CD4-positive, alpha-beta memory T cell (primary cell): ENCODE data around the gene F7. TPM values are rescaled to one million over a fixed set of nuclear protein-coding genes. Genes with fewer than 3 reads are reported as not detected.
A peak's percentile ranks its signal among the peaks of the same experiment; 100 is the strongest.

ENCODE experiments used
- CTCF ChIA-PET: fragments of 350-600 bp; sonication (Branson Sonifier 250); formaldehyde crosslinking; loops from one replicate; lab custom pipeline; 2021; ENCODE audit warnings: inconsistent platforms; ENCODE audit not compliant: partially characterized antibody; lab: Charles Lee
- POLR2A ChIA-PET: fragments of 350-600 bp; sonication (Branson Sonifier 250); formaldehyde crosslinking; loops from one replicate; lab custom pipeline; 2021; ENCODE audit not compliant: partially characterized antibody; lab: Charles Lee
- DNase-seq, 5 donors: peaks; one replicate each; pipeline versions ENCODE4 v3.0.0 to v3.0.0-alpha.2; 2020 to 2022; ENCODE audit warnings: mixed read lengths in 1 of 5
- H3K27ac ChIP-seq: one replicate; pipeline ENCODE4 v1.7.0; 2013; ENCODE audit warnings: low read depth, low read length
- H3K27me3 ChIP-seq: 2 replicates; pipeline ENCODE4 v1.7.0; 2013; ENCODE audit warnings: mild to moderate bottlenecking, low read length, moderate library complexity; ENCODE audit not compliant: insufficient read depth
- H3K36me3 ChIP-seq: 2 replicates; pipeline ENCODE4 v1.7.0; 2013; ENCODE audit warnings: mild to moderate bottlenecking, low read length, moderate library complexity; ENCODE audit not compliant: insufficient read depth
- H3K4me1 ChIP-seq: 2 replicates; pipeline ENCODE4 v1.7.0; 2013; ENCODE audit warnings: mild to moderate bottlenecking, low read length, moderate library complexity; ENCODE audit not compliant: insufficient read depth
- H3K4me3 ChIP-seq, 2 donors: one replicate each; pipeline ENCODE4 v1.7.0; 2013; ENCODE audit warnings: low read length in 2 of 2, mild to moderate bottlenecking in 1 of 2
- H3K9me3 ChIP-seq, 2 donors: one replicate each; pipeline ENCODE4 v1.7.0; 2013; ENCODE audit warnings: low read length in 2 of 2, control low read depth in 1 of 2; ENCODE audit not compliant: control insufficient read depth in 1 of 2
- H3K27ac Mint-ChIP-seq, 7 donors: one replicate each; pipeline ENCODE4 v1.8.0; 2020 to 2021; ENCODE audit warnings: mixed read lengths in 7 of 7, mild to moderate bottlenecking in 6 of 7, inconsistent platforms in 3 of 7, moderate library complexity in 3 of 7
- H3K27me3 Mint-ChIP-seq, 2 donors: one replicate each; pipeline ENCODE4 v1.8.0; 2020 to 2021; ENCODE audit warnings: mixed read lengths in 2 of 2
- H3K36me3 Mint-ChIP-seq, 2 donors: one replicate each; pipeline ENCODE4 v1.8.0; 2020 to 2021; ENCODE audit warnings: mixed read lengths in 2 of 2, inconsistent platforms in 1 of 2, mild to moderate bottlenecking in 1 of 2
- H3K4me1 Mint-ChIP-seq, 4 donors: one replicate each; pipeline ENCODE4 v1.8.0; 2020 to 2021; ENCODE audit warnings: mixed read lengths in 4 of 4, mild to moderate bottlenecking in 1 of 4
- H3K4me3 Mint-ChIP-seq, 8 donors: one replicate each; pipeline ENCODE4 v1.8.0; 2020 to 2021; ENCODE audit warnings: mixed read lengths in 8 of 8, mild to moderate bottlenecking in 7 of 8, moderate library complexity in 6 of 8, inconsistent platforms in 3 of 8
- H3K9me3 Mint-ChIP-seq, 8 donors: one replicate each; pipeline ENCODE4 v1.8.0; 2020 to 2021; ENCODE audit warnings: mixed read lengths in 8 of 8, mild to moderate bottlenecking in 5 of 8, inconsistent platforms in 3 of 8, moderate library complexity in 1 of 8
- intact Hi-C: fragments of 100-400 bp; cut with micrococcal nuclease; formaldehyde crosslinking; loops from one replicate; pipeline ENCODE4 v1.15.1; 2023
- polyA plus RNA-seq, 2 donors: library from polyadenylated mRNA; unstranded; fragments of 300-500 nt; fragmentation: Illumina TruSeq; gene quantifications; one replicate each; pipeline ENCODE4 v1.2.3, GENCODE V29; 2021
- total RNA-seq, 2 experiments: library from RNA; stranded (reverse); gene quantifications; one replicate each; pipeline ENCODE4 v1.2.3, GENCODE V29; 2021

The F7 gene
- total and polyA plus RNA-seq, 4 experiments from 2014 or later: not detected

DNA sequence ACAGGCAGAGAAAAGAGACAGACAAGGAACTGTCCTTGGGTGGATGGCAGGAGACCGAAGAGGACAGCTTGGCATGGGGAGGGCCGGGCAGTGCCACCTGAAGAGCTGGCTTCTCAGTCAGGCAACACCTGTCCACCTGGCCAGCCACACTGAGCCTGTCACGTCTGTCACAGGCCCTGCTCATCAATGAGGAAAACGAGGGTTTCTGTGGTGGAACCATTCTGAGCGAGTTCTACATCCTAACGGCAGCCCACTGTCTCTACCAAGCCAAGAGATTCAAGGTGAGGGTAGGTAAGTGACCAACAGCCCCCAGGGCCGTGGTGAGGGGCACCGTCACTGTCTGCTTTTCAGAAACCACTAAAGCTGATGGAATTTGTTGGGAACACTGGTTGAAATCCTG is 41.6 kb downstream of the F7 start:
- Mint-ChIP-seq H3K27me3 (no peaks in the 10 kb centered on the region), H3K27ac (no peak overlapping the region), H3K4me3 (no peak overlapping the region), H3K4me1 (peaks cover under 1 to 4% (median 2%) of the 10 kb centered on the region in 4 donors), H3K36me3 (no peaks in the 10 kb centered on the region), H3K9me3 (peaks cover 0 to 4% (median 0%) of the 10 kb centered on the region in 8 donors)
- CTCF ChIA-PET: no interaction called here
- POLR2A ChIA-PET: no interaction called here
- Histone ChIP-seq H3K4me3 (no peak overlapping the region), H3K27me3 (no peaks in the 10 kb centered on the region), H3K27ac (no peak overlapping the region), H3K4me1 (peaks cover 5% of the 10 kb centered on the region), H3K9me3 (no peaks in the 10 kb centered on the region), H3K36me3 (no peaks in the 10 kb centered on the region)
- intact Hi-C loops: no loop called here
- DNase-seq: no peak

DNA sequence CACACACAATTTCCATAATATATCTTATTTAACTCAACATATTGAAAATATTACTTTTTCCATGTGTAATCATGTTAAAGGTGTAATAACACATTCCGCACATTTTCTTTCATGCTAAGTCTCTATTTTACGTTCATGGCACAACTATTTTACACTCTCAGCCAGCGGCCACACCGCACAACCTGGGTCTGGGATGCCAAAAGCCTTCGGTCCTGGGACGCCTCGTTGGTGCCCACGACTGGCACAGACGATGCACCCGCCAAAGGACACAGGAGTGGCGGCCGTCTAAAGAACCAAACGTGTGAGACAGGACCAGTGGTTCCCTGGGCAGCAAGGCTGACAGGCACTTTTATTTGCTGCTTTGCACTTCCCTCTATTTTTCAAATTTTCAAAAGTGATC is 42.8 kb downstream of the F7 start:
- H3K27me3 ChIP-seq: no peaks in the 10 kb centered on the region
- no peaks in the 10 kb centered on the region for H3K27me3 Mint-ChIP-seq
- no peak overlapping the region for H3K4me3 Mint-ChIP-seq
- H3K9me3 ChIP-seq: no peaks in the 10 kb centered on the region
- peaks cover 17% of the 10 kb centered on the region for H3K4me1 ChIP-seq
- H3K36me3 ChIP-seq: no peaks in the 10 kb centered on the region
- peaks cover 7 to 13% (median 10%) of the 10 kb centered on the region in 4 donors for H3K4me1 Mint-ChIP-seq
- peaks cover 0 to 9% (median 1%) of the 10 kb centered on the region in 8 donors for H3K9me3 Mint-ChIP-seq
- no peak overlapping the region for H3K27ac Mint-ChIP-seq
- intact Hi-C loops: no loop called here
- ChIA-PET CTCF (no interaction called here), POLR2A (no interaction called here)
- DNase-seq: no peak
- H3K4me3 ChIP-seq: no peak overlapping the region
- H3K27ac ChIP-seq: no peak overlapping the region
- no peaks in the 10 kb centered on the region for H3K36me3 Mint-ChIP-seq

DNA sequence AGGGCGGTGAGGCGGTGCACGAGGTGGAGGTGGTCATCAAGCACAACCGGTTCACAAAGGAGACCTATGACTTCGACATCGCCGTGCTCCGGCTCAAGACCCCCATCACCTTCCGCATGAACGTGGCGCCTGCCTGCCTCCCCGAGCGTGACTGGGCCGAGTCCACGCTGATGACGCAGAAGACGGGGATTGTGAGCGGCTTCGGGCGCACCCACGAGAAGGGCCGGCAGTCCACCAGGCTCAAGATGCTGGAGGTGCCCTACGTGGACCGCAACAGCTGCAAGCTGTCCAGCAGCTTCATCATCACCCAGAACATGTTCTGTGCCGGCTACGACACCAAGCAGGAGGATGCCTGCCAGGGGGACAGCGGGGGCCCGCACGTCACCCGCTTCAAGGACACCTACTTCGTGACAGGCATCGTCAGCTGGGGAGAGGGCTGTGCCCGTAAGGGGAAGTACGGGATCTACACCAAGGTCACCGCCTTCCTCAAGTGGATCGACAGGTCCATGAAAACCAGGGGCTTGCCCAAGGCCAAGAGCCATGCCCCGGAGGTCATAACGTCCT is 43.4 kb downstream of the F7 start:
- ChIA-PET CTCF (no interaction called here), POLR2A (no interaction called here)
- Histone ChIP-seq H3K4me1 (peaks cover 20% of the 10 kb centered on the region), H3K27me3 (no peaks in the 10 kb centered on the region), H3K4me3 (no peak overlapping the region), H3K9me3 (no peaks in the 10 kb centered on the region), H3K27ac (no peak overlapping the region), H3K36me3 (no peaks in the 10 kb centered on the region)
- no peak overlapping the region for H3K27ac Mint-ChIP-seq
- intact Hi-C loops: no loop called here
- H3K4me1 Mint-ChIP-seq: peaks cover 7 to 15% (median 11%) of the 10 kb centered on the region in 4 donors
- peaks cover 0 to 9% (median 1%) of the 10 kb centered on the region in 8 donors for H3K9me3 Mint-ChIP-seq
- peaks cover 0 to 3% of the 10 kb centered on the region in 2 donors for H3K36me3 Mint-ChIP-seq
- DNase-seq: no peak
- H3K27me3 Mint-ChIP-seq: no peaks in the 10 kb centered on the region
- no peak overlapping the region for H3K4me3 Mint-ChIP-seq

DNA sequence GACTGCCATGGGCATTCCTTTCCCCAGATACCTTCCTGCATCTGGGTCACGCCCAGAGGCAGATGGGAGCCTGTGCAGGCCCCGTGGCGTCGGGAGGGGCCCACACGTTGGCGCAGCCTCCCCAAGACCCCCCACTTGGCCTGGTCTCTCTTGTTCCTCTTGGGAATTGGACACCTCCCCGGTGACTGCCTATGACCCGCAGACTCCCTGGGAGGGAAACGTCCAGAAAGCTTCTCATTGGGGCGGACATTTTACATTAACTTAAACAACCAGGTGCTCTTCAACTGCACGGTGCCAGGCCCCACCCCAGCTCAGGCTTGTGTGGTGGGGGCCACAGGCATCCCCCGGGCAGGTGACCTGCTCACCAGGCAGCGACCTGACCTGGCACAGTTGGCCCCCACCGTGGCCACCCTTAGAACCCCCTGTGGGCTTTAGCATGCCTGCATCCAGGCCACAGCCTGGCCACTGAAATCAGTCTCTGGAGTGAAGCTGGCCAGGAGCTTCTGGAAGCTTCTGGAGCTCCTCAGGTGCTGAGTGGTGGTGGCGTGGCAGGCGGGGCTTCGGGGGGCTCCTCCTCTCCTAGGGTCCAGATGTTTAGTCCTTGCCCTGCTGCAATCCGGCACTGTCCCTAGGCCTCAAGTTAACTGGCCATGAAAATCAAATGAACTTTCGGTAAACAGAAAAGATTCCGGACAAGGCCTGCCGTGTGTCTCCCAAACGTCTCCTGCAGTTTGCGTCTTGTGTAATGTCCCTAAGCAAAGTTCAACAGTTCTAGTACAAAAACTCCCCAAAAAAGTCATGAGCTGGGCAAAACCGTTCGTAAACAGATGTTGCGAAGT is 44.3 kb downstream of the F7 start:
- intact Hi-C loops: no loop called here
- Histone ChIP-seq H3K4me3 (no peak overlapping the region), H3K9me3 (no peaks in the 10 kb centered on the region), H3K36me3 (no peaks in the 10 kb centered on the region), H3K4me1 (peaks cover 23% of the 10 kb centered on the region), H3K27me3 (no peaks in the 10 kb centered on the region), H3K27ac (no peak overlapping the region)
- Mint-ChIP-seq H3K4me3 (no peak overlapping the region), H3K9me3 (peaks cover 0 to 14% (median 2%) of the 10 kb centered on the region in 8 donors), H3K27ac (peak overlapping the region in 2 of 7 donors; percentile 32 to 80), H3K36me3 (peaks cover 0 to 4% of the 10 kb centered on the region in 2 donors), H3K4me1 (peaks cover 7 to 19% (median 14%) of the 10 kb centered on the region in 4 donors), H3K27me3 (no peaks in the 10 kb centered on the region)
- DNase-seq: no peak
- CTCF ChIA-PET: no interaction called here
- POLR2A ChIA-PET: interaction anchor here (1.5 kb wide), 1 partner anchor 59 kb away, joined by 5 read pairs; the partner anchor contains the start of genes CUL4A and PCID2

DNA sequence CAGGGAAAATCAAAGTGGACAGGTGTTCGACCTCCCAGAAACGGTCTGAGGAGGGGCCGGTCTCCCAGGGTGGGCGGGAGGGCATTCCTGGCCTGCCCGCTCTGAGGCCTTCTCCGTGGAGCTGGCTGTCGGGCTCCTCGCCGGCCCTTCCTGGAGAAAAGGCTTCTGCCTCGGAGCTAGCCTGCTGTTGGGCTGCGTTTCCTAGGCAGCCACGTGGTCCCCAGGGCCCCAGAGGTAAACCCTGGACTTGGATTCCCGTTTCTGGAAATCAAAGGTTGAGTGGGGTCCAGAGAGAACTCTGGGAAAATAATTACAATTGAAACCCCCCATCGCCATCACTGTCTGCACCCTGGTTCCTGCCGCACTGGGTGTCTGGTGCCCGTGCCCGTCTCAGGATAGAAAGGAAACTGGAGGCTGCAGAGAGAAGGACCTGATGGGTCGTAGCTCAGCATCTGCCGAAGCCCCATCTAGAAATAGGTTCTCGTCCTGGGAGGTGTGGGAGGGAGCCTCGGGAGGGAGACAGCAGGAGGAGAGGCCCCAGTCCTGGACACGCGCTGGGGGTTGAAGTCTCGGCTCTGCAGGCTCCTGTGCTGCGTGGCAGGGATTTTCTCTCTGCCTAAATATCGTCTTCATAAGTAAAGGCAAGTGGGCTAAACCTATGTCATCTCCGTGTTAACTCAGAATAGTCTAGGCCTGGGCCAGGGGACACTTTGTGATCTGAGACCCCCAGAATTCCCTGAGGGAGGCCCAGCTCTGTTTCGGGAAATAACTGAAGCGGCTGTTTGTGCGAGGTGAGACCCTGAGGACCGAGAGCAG is 45.2 kb downstream of the F7 start:
- H3K27me3 Mint-ChIP-seq: no peaks in the 10 kb centered on the region
- H3K4me1 ChIP-seq: peaks cover 23% of the 10 kb centered on the region
- H3K4me3 Mint-ChIP-seq: peak overlapping the region in 3 of 8 donors; percentile 29 to 67 (median 36)
- H3K9me3 Mint-ChIP-seq: peaks cover 0 to 18% (median 2%) of the 10 kb centered on the region in 8 donors
- CTCF ChIA-PET: no interaction called here
- peaks cover 7 to 26% (median 19%) of the 10 kb centered on the region in 4 donors for H3K4me1 Mint-ChIP-seq
- intact Hi-C loops: no loop called here
- peak overlapping the region in 3 of 7 donors; percentile 29 to 80 (median 32) for H3K27ac Mint-ChIP-seq
- no peaks in the 10 kb centered on the region for H3K9me3 ChIP-seq
- no peaks in the 10 kb centered on the region for H3K36me3 ChIP-seq
- DNase-seq: no peak
- no peak overlapping the region for H3K27ac ChIP-seq
- no peaks in the 10 kb centered on the region for H3K27me3 ChIP-seq
- H3K36me3 Mint-ChIP-seq: peaks cover 0 to 4% of the 10 kb centered on the region in 2 donors
- H3K4me3 ChIP-seq: no peak overlapping the region
- POLR2A ChIA-PET: interaction anchor here (1.5 kb wide), 1 partner anchor 58 kb away, joined by 5 read pairs; the partner anchor contains the start of genes CUL4A and PCID2

DNA sequence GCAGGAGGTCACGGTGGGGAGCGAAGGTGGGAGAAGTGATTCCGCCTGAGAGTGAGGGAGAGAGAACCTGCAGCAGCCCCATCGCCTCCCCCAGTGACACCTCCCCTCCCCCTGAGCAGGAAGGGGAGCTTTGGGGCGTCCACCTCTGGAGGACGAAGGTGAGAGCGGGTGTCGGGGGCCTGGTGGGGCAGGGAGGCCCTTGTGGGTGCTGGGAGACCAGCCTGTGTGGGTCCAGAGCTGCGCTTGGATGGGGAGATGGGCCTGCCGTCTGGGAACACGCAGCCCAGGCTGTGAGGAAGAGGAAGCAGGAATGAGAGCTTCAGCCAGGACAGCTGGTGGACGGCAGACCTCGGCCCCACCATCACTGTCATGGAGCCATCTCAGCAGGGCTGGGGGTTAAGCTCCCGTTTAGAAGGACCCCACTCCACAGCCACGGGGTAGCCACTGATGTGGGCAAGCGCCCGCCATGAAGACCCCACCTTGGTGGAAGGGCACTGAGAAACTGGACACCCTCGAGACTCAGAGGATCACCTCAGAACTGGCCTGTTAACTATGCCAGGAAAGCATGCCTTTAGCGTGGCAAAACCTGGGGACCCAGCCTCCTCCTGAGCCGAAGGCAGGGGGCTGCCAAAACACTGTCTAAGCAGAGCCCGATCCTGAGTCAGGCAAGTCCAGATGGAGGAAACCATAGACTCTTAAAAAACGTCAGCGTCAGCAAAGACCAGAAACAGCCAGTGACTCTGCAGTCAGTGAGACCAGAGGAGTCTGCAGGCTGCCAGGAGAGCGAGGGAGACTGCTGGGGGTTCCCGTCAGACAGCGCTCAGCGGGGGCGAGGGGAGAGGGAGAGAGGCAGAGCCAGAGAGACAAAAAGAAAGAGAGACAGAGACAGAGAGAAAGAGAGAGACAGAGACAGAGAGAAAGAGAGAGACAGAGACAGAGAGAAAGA is 46.4 kb downstream of the F7 start:
- Mint-ChIP-seq H3K27me3 (no peaks in the 10 kb centered on the region), H3K36me3 (peaks cover 0 to 4% of the 10 kb centered on the region in 2 donors), H3K27ac (peak overlapping the region in 6 of 7 donors; percentile 58 to 95 (median 86)), H3K4me3 (peak overlapping the region; percentile 81 to 97 (median 88)), H3K4me1 (peaks cover 7 to 26% (median 19%) of the 10 kb centered on the region in 4 donors), H3K9me3 (peaks cover 0 to 23% (median 2%) of the 10 kb centered on the region in 8 donors)
- intact Hi-C loops: loop anchor here (2.0 kb wide), 2 partner anchors 33 to 145 kb away; partner anchors contain the start of gene LAMP1
- ChIA-PET POLR2A (interaction anchor here (0.9 kb wide), 1 partner anchor 57 kb away, joined by 3 read pairs; the partner anchor contains the start of genes CUL4A and PCID2), CTCF (no interaction called here)
- H3K4me3 ChIP-seq: peak overlapping the region; percentile 36 to 73
- no peaks in the 10 kb centered on the region for H3K27me3 ChIP-seq
- DNase-seq: no peak
- H3K4me1 ChIP-seq: peaks cover 23% of the 10 kb centered on the region
- no peaks in the 10 kb centered on the region for H3K9me3 ChIP-seq
- no peaks in the 10 kb centered on the region for H3K36me3 ChIP-seq
- no peak overlapping the region for H3K27ac ChIP-seq
